Right lobe of liver (tissue), 6 donors: ENCODE measurements around the gene CDH16. TPM values are rescaled to one million over a fixed set of nuclear protein-coding genes. Genes with fewer than 3 reads are reported as not detected.
A peak's percentile ranks its signal among the peaks of the same experiment; 100 is the strongest.

Experiments
- ATAC-seq, 4 donors: fragments of 200-7000 bp; cut with Tn5 transposase; one replicate each; pipeline ENCODE4 v1.9.1; 2020; ENCODE audit warnings: mild to moderate bottlenecking in 4 of 4, moderate library complexity in 4 of 4
- DNase-seq, 3 donors: peaks; one replicate each; pipeline ENCODE4 v3.0.0-alpha.2; 2020
- H3K27ac ChIP-seq, 3 donors: fragments of 200-600 bp; one replicate each; pipeline ENCODE4 v1.8.0; 2022
- H3K27me3 ChIP-seq, 2 donors: fragments of 200-600 bp; one replicate each; pipeline ENCODE4 v1.8.0; 2022
- H3K36me3 ChIP-seq, 4 donors: fragments of 200-600 bp; sonication (generic) in 1 of 4; one replicate each; pipeline versions ENCODE4 v1.5.1 to v1.8.0; 2017 to 2022; ENCODE audit warnings: control low read depth in 1 of 4
- H3K4me1 ChIP-seq, 4 donors: fragments of 200-600 bp; sonication (generic) in 1 of 4; one replicate each; pipeline versions ENCODE4 v1.5.1 to v1.8.0; 2017 to 2022; ENCODE audit warnings: control low read depth in 1 of 4
- H3K4me3 ChIP-seq, 3 donors: fragments of 200-600 bp; one replicate each; pipeline ENCODE4 v1.8.0; 2022
- H3K9me3 ChIP-seq, 4 donors: fragments of 200-600 bp; sonication (generic) in 1 of 4; one replicate each; pipeline versions ENCODE4 v1.5.1 to v1.8.0; 2017 to 2022; ENCODE audit warnings: control low read depth in 1 of 4
- POLR2A ChIP-seq: fragments of 450-650 bp; IDR thresholded peaks from one replicate; pipeline ENCODE4 v1.6.1; 2017; ENCODE audit warnings: antibody characterized with exemption, mild to moderate bottlenecking
- WGBS: methylation state at CpG from one replicate; pipeline ENCODE4 v1.1.6; 2018; ENCODE audit warnings: low coverage, low lambda C conversion rate; ENCODE audit not compliant: insufficient coverage; ENCODE audit errors: missing lambda C conversion rate; 5-methylcytosine and 5-hydroxymethylcytosine counted together
- intact Hi-C, 2 donors: fragments of 100-400 bp; cut with DNase I; formaldehyde crosslinking; loops; one replicate each; pipeline versions ENCODE4 v1.11.2 to v1.14.1; 2022
- total RNA-seq, 6 experiments: library from RNA; depleted of rRNA in 2 of 6; stranded (reverse); fragments of >200 nt in 2 of 6; fragmentation: NEBNext Ultra II Directional in 3 of 6; extraction: Animal tissue kit (Norgen Biotek cat#: 25700) in 3 of 6; gene quantifications; one replicate each; pipeline versions ENCODE4 v1.1.0 to v1.2.4, GENCODE V29; 2016 to 2023
- TF ChIP-seq, protein P1 (sequence below), 4 donors: fragments of 200-600 bp in 3 of 4; fragments of 450-650 bp in 1 of 4; IDR thresholded peaks; one replicate each; pipeline versions ENCODE4 v1.5.1 to v1.8.0; 2016 to 2022; ENCODE audit warnings: antibody characterized with exemption in 4 of 4, mild to moderate bottlenecking in 2 of 4
- donor health status: DM: no; HTN: yes; CAD: no.
- donor health status: DM: no; HTN: no; CAD: no.
- donor health status: DM: no; HTN: no; CAD: no.
- donor health status: DM: no; HTN: yes; CAD: no.
- donor health status: DM: no; HTN: yes; CAD: no.

CDH16 gene
- total RNA-seq, 6 experiments from 2014 or later = 0.07 to 0.47 (median 0.22) TPM; not detected in 2

- no peak overlapping the region for H3K4me3 ChIP-seq
- H3K27me3 ChIP-seq = no peaks in the 10 kb centered on the region
- WGBS = 58% methylated on average over 3 of the region's 14 CpGs
- intact Hi-C loops = no loop called here
- H3K36me3 ChIP-seq = no peaks in the 10 kb centered on the region
- no peak overlapping the region for H3K27ac ChIP-seq
- no peaks in the 10 kb centered on the region for H3K4me1 ChIP-seq
- no peaks in the 10 kb centered on the region for H3K9me3 ChIP-seq
- TF ChIP-seq, protein P1, sequence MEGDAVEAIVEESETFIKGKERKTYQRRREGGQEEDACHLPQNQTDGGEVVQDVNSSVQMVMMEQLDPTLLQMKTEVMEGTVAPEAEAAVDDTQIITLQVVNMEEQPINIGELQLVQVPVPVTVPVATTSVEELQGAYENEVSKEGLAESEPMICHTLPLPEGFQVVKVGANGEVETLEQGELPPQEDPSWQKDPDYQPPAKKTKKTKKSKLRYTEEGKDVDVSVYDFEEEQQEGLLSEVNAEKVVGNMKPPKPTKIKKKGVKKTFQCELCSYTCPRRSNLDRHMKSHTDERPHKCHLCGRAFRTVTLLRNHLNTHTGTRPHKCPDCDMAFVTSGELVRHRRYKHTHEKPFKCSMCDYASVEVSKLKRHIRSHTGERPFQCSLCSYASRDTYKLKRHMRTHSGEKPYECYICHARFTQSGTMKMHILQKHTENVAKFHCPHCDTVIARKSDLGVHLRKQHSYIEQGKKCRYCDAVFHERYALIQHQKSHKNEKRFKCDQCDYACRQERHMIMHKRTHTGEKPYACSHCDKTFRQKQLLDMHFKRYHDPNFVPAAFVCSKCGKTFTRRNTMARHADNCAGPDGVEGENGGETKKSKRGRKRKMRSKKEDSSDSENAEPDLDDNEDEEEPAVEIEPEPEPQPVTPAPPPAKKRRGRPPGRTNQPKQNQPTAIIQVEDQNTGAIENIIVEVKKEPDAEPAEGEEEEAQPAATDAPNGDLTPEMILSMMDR (IDR thresholded peaks at IDR 0.05) = no peak
- TF ChIP-seq POLR2A = no peak
- ATAC-seq (no peak), DNase-seq (peak in 2 of 3 donors; percentile 9 to 44)
Observed at GRCh38 chr16:66910175-66910940, 8.3 kb downstream of the CDH16 start.

DNA sequence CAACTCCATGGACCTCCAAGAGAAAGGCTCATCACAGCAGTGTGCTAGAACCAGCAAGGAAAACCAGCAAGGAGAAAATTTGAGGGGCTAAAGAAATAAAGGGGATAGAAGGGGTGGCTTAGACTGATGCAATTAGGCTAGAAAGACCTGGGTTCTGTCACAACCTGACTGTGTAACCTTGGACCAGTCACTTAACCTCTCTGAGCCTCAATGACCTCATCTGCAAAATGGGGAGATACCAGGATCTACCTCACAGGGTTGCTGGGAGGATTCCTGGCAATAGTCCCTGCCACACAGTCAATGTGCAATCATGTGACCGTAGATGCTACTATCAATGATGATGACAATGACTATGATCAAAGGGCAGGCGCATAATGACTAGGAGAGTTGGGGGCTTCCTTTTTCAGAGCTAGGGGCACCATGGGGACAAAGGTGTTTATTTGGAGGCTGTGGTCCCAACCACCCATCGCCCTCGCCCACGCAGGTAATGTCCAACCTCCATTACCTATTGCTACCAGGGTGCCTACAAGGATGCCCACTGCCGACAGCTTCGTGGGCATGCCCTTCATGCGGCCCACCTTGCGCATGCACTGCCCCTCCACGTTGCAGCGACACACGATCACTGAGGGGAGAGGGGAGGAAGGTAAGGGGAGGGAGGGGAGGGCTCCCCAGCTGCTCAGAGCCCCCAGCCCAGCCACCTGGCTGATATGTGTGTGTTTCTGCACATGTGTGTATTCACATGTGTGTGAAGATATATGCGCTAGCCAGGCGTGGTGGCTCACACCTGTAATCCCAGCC, 9.7 kb downstream of the CDH16 start:
- Histone ChIP-seq H3K9me3 (no peaks in the 10 kb centered on the region), H3K4me1 (no peaks in the 10 kb centered on the region), H3K36me3 (no peaks in the 10 kb centered on the region), H3K27ac (no peak overlapping the region), H3K4me3 (no peak overlapping the region), H3K27me3 (no peaks in the 10 kb centered on the region)
- TF ChIP-seq, protein P1 (IDR thresholded peaks at IDR 0.05) = no peak
- no peak for TF ChIP-seq POLR2A
- intact Hi-C loops = no loop called here
- DNase-seq = peak in 1 of 3 donors; percentile 14
- WGBS = 73% methylated on average over 3 of the region's 14 CpGs
- ATAC-seq = no peak

DNA sequence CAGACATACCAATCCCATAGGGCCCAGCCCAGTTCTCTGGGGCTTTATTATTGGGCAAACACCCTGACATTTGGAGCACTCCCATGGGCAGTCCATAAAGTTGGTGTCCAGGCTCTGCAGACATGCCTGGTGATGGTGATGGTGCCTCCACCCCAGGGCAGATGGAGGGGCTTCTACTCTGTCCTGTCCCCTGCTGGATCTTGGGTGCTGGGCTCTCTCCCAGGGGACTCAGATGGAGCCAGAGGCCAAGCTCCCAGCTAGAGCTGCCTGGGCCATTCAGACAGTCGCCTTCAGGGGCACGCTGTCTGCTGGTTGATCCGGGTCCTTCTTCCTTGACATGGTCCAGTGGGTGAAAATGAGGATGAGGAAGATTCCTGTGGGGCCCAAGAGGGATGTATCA, 10.6 kb downstream of the CDH16 start:
- Histone ChIP-seq H3K36me3 (no peaks in the 10 kb centered on the region), H3K4me1 (no peaks in the 10 kb centered on the region), H3K27me3 (no peaks in the 10 kb centered on the region), H3K4me3 (no peak overlapping the region), H3K27ac (no peak overlapping the region), H3K9me3 (no peaks in the 10 kb centered on the region)
- intact Hi-C loops = no loop called here
- no peak for TF ChIP-seq POLR2A
- TF ChIP-seq, protein P1 (IDR thresholded peaks at IDR 0.05) = no peak
- ATAC-seq = no peak
- peak in 1 of 3 donors; percentile 6 for DNase-seq
- no CpG with 5 or more reads among the region's 3 CpGs for WGBS

GRCh38 chr16:66906916-66907836, 11.5 kb downstream of the CDH16 start:
- intact Hi-C loops = no loop called here
- no peak for TF ChIP-seq POLR2A
- TF ChIP-seq, protein P1 (IDR thresholded peaks at IDR 0.05) = no peak
- Histone ChIP-seq H3K36me3 (no peaks in the 10 kb centered on the region), H3K9me3 (no peaks in the 10 kb centered on the region), H3K4me1 (no peaks in the 10 kb centered on the region), H3K27ac (no peak overlapping the region), H3K4me3 (no peak overlapping the region), H3K27me3 (no peaks in the 10 kb centered on the region)
- WGBS = 40% methylated on average over 1 of the region's 7 CpGs
- ATAC-seq (no peak), DNase-seq (peak in 2 of 3 donors; percentile 6 to 35)
